Mesendoderm (in vitro differentiated cells): ENCODE results near the gene EEIG1.

Source experiments
- DNase-seq: peaks from one replicate; pipeline ENCODE4 v3.0.0; 2013
- H2AK5ac ChIP-seq: 2 replicates; pipeline ENCODE4 v1.6.1; 2013; ENCODE audit warnings: low read length, inconsistent platforms
- H2BK120ac ChIP-seq: 2 replicates; pipeline ENCODE4 v1.6.1; 2013; ENCODE audit warnings: low read depth, mild to moderate bottlenecking, low read length, moderate library complexity, mixed read lengths
- H2BK15ac ChIP-seq: replicated peaks from 2 replicates; pipeline ENCODE4 v1.6.1; 2013; ENCODE audit warnings: low read depth, mild to moderate bottlenecking, moderate library complexity
- H2BK5ac ChIP-seq: 2 replicates; pipeline ENCODE4 v1.6.1; 2013; ENCODE audit warnings: low read length, inconsistent platforms
- H3K18ac ChIP-seq: 2 replicates; pipeline ENCODE4 v1.6.1; 2013; ENCODE audit warnings: mild to moderate bottlenecking, low read length, mixed read lengths
- H3K23ac ChIP-seq: one replicate; pipeline ENCODE4 v1.6.1; 2013; ENCODE audit warnings: low read length
- H3K27ac ChIP-seq: 2 replicates; pipeline ENCODE4 v1.5.1; 2013; ENCODE audit warnings: low read depth, mild to moderate bottlenecking, inconsistent platforms, low read length, moderate library complexity
- H3K27me3 ChIP-seq: 2 replicates; pipeline ENCODE4 v1.6.1; 2013; ENCODE audit warnings: low read length, control low read depth, mild to moderate bottlenecking, inconsistent platforms; ENCODE audit not compliant: insufficient read depth, poor library complexity
- H3K36me3 ChIP-seq: 2 replicates; pipeline ENCODE4 v1.6.1; 2013; ENCODE audit warnings: low read length, inconsistent platforms; ENCODE audit not compliant: control insufficient read depth, insufficient read depth
- H3K4ac ChIP-seq: one replicate; pipeline ENCODE4 v1.6.1; 2013; ENCODE audit warnings: low read depth, mild to moderate bottlenecking, low read length, moderate library complexity
- H3K4me1 ChIP-seq: 2 replicates; pipeline ENCODE4 v1.6.1; 2013; ENCODE audit warnings: low read depth, low read length, inconsistent platforms; ENCODE audit not compliant: control insufficient read depth
- H3K4me2 ChIP-seq: 2 replicates; pipeline ENCODE4 v1.6.1; 2013; ENCODE audit warnings: low read length
- H3K4me3 ChIP-seq: 2 replicates; pipeline ENCODE4 v1.5.1; 2013; ENCODE audit warnings: mild to moderate bottlenecking, low read length
- H3K56ac ChIP-seq: one replicate; pipeline ENCODE4 v1.6.1; 2013; ENCODE audit warnings: low read length
- H3K79me1 ChIP-seq: 2 replicates; pipeline ENCODE4 v1.6.1; 2013; ENCODE audit warnings: low read length, inconsistent platforms
- H3K79me2 ChIP-seq: 2 replicates; pipeline ENCODE4 v1.6.1; 2013; ENCODE audit warnings: mild to moderate bottlenecking, low read length; ENCODE audit not compliant: control insufficient read depth, insufficient read depth
- H3K9ac ChIP-seq: 2 replicates; pipeline ENCODE4 v1.6.1; 2013; ENCODE audit warnings: low read length, inconsistent platforms
- H4K5ac ChIP-seq: one replicate; pipeline ENCODE4 v1.6.1; 2013; ENCODE audit warnings: low read length
- H4K8ac ChIP-seq: one replicate; pipeline ENCODE4 v1.6.1; 2013; ENCODE audit warnings: low read depth, mild to moderate bottlenecking, control low read depth, low read length, moderate library complexity
- WGBS: extraction: QIAGEN DNeasy Blood & Tissue Kit; methylation state at CpG from one replicate; pipeline ENCODE4 v1.1.7; 2013; ENCODE audit warnings: low lambda C conversion rate, missing lambda C conversion rate; ENCODE audit not compliant: insufficient coverage; ENCODE audit errors: extremely low coverage; 5-methylcytosine and 5-hydroxymethylcytosine counted together

The EEIG1 gene

GRCh38 chr9:127942216-127943010 is 38.4 kb downstream of the EEIG1 start:
- Histone ChIP-seq H3K56ac (peak overlapping the region; percentile 56), H3K4me3 (no peak overlapping the region), H3K79me2 (no peaks in the 10 kb centered on the region), H4K8ac (no peak overlapping the region), H3K9ac (no peak overlapping the region), H3K18ac (no peak overlapping the region), H3K27me3 (no peaks in the 10 kb centered on the region), H2BK15ac (no peak overlapping the region), H4K5ac (no peak overlapping the region), H3K4ac (no peak overlapping the region), H3K23ac (no peak overlapping the region), H2BK120ac (no peak overlapping the region), H3K79me1 (no peaks in the 10 kb centered on the region), H2AK5ac (no peak overlapping the region), H2BK5ac (no peak overlapping the region), H3K4me2 (no peak overlapping the region), H3K36me3 (peaks cover 2% of the 10 kb centered on the region), H3K4me1 (no peaks in the 10 kb centered on the region), H3K27ac (no peak overlapping the region)
- peak; percentile 77 for DNase-seq
- WGBS = no CpG with 5 or more reads among the region's 18 CpGs

DNA sequence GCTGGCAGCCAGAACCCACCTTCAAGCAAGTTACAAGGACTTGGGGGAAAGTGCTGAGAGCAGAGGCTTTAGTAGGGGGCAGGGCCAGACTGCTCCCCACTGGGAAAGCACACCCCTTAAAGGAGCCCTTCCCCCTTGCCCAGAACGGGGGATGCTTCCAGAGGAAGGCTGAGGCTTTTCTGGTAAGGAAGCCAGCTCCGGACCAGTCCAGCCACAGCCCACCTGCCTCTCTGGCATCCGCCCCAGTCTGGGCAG is 38.9 kb downstream of the EEIG1 start:
- H3K36me3 ChIP-seq = peaks cover 2% of the 10 kb centered on the region
- H4K5ac ChIP-seq = no peak overlapping the region
- no peak overlapping the region for H3K4me3 ChIP-seq
- WGBS = no CpG with 5 or more reads among the region's 3 CpGs
- no peak overlapping the region for H3K18ac ChIP-seq
- no peak overlapping the region for H4K8ac ChIP-seq
- DNase-seq = no peak
- peaks cover 2% of the 10 kb centered on the region for H3K79me2 ChIP-seq
- no peak overlapping the region for H2BK120ac ChIP-seq
- H3K9ac ChIP-seq = no peak overlapping the region
- H2BK15ac ChIP-seq = no peak overlapping the region
- peaks cover 4% of the 10 kb centered on the region for H3K79me1 ChIP-seq
- no peak overlapping the region for H3K4me2 ChIP-seq
- H3K23ac ChIP-seq = no peak overlapping the region
- H2BK5ac ChIP-seq = no peak overlapping the region
- H3K4me1 ChIP-seq = peaks cover under 1% of the 10 kb centered on the region
- no peak overlapping the region for H3K56ac ChIP-seq
- H3K27ac ChIP-seq = no peak overlapping the region
- H3K27me3 ChIP-seq = no peaks in the 10 kb centered on the region
- no peak overlapping the region for H3K4ac ChIP-seq
- no peak overlapping the region for H2AK5ac ChIP-seq

DNA sequence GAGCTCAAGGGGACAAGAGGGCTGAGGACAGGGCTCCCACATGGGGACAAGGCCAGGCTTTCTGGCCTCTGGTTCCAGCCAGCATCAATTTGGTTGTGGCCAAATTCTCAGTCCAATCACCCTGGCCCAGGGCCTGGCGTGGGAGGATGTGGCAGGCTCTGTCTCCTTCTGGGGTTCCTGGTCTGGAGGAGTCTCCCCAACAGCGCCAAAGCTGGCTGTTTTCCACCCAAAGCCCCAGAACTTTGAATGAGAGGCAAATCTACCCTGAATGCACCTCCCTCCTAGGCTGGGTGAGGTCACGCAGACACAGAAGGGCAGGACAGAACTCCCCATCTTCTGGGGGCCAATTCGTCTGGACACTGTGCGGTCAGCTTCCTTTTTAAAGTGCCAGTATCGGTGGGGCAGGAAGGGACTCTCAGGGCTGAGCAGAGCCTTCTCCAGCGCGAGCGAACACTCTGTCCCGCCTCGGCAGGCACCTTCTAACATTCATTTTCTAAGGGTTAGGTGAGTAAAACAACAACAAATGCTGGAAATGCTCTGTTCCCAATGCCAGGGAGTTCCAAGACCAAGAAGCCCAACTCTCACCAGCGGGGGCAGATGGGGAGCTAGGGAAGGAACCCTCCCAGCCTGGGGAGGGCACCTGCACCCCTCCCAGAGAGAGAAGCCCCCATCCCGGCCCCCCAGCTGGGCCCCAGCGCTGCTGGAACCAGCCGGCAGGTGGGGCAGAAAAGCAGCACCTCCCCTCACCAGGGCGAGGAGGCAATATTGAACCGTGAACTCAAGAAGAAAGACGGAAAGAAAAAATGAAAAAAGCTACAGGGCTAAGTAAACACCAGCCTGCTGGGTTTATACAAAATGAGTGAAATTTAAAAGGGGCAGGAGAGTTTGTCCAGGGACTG is 39.5 kb downstream of the EEIG1 start:
- peaks cover 10% of the 10 kb centered on the region for H3K79me1 ChIP-seq
- DNase-seq = no peak
- H2BK5ac ChIP-seq = no peak overlapping the region
- no CpG with 5 or more reads among the region's 18 CpGs for WGBS
- H3K4me1 ChIP-seq = peaks cover 5% of the 10 kb centered on the region
- no peak overlapping the region for H2BK120ac ChIP-seq
- H3K23ac ChIP-seq = no peak overlapping the region
- H3K56ac ChIP-seq = no peak overlapping the region
- H3K4me3 ChIP-seq = no peak overlapping the region
- H4K8ac ChIP-seq = no peak overlapping the region
- H4K5ac ChIP-seq = no peak overlapping the region
- no peak overlapping the region for H3K4ac ChIP-seq
- H3K27me3 ChIP-seq = no peaks in the 10 kb centered on the region
- H3K4me2 ChIP-seq = no peak overlapping the region
- H3K27ac ChIP-seq = no peak overlapping the region
- peaks cover 2% of the 10 kb centered on the region for H3K36me3 ChIP-seq
- no peak overlapping the region for H3K18ac ChIP-seq
- no peak overlapping the region for H2AK5ac ChIP-seq
- H3K9ac ChIP-seq = no peak overlapping the region
- no peak overlapping the region for H2BK15ac ChIP-seq
- peaks cover 3% of the 10 kb centered on the region for H3K79me2 ChIP-seq

- Histone ChIP-seq H3K56ac (no peak overlapping the region), H3K27me3 (no peaks in the 10 kb centered on the region), H3K4me2 (no peak overlapping the region), H2AK5ac (no peak overlapping the region), H2BK5ac (no peak overlapping the region), H2BK15ac (no peak overlapping the region), H3K23ac (no peak overlapping the region), H3K27ac (no peak overlapping the region), H3K36me3 (peaks cover 4% of the 10 kb centered on the region), H3K4ac (no peak overlapping the region), H3K18ac (no peak overlapping the region), H3K4me3 (no peak overlapping the region), H4K8ac (no peak overlapping the region), H4K5ac (no peak overlapping the region), H3K9ac (no peak overlapping the region), H2BK120ac (no peak overlapping the region), H3K79me2 (peaks cover 8% of the 10 kb centered on the region), H3K79me1 (peaks cover 17% of the 10 kb centered on the region), H3K4me1 (peaks cover 5% of the 10 kb centered on the region)
- no peak for DNase-seq
- WGBS = no CpG with 5 or more reads among the region's 4 CpGs
These were observed 40.2 kb downstream of the EEIG1 start for GRCh38 chr9:127940593-127940992.

DNA sequence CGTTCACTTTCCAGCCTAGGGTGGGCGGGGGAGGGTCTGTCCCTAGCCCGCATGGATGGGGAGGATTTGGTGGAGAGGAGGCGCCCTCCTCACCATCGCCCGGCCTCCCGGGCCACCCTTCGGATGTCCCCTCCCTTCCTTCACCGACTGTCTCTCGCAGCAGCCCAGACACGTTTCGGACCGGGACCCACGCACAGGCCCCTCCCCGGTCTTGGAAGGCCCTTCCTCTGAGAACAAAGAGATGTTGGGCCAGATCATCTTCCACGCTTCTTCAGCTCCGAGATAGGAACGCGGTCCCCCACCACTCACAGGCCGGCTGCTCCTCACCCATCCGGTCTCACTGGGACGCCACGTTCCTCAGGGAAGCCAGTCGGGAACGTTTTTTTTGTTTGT is 42.5 kb downstream of the EEIG1 start:
- Histone ChIP-seq H3K23ac (no peak overlapping the region), H3K4me1 (peaks cover 5% of the 10 kb centered on the region), H2AK5ac (no peak overlapping the region), H3K79me1 (peaks cover 19% of the 10 kb centered on the region), H2BK120ac (no peak overlapping the region), H3K18ac (peak overlapping the region; percentile 31), H2BK5ac (no peak overlapping the region), H4K8ac (no peak overlapping the region), H3K4ac (peak overlapping the region; percentile 67), H3K36me3 (peaks cover 4% of the 10 kb centered on the region), H3K27me3 (no peaks in the 10 kb centered on the region), H3K27ac (peak overlapping the region; percentile 9), H3K56ac (peak overlapping the region; percentile 82), H3K9ac (peak overlapping the region; percentile 67), H3K4me3 (peak overlapping the region; percentile 35), H3K4me2 (peak overlapping the region; percentile 85), H2BK15ac (no peak overlapping the region), H4K5ac (no peak overlapping the region), H3K79me2 (peaks cover 8% of the 10 kb centered on the region)
- peak; percentile 76 for DNase-seq
- WGBS = no CpG with 5 or more reads among the region's 25 CpGs
